GM21367 (cell line): ENCODE measurements around the gene SMARCD1.
"Not testable (repeated sequence)": the region's sequence is repeated elsewhere in the genome, so short reads cannot be mapped to it uniquely, and the experiment has no call there.

Source experiments
- ATAC-seq: cut with Tn5 transposase; IDR thresholded peaks from one replicate; pipeline ENCODE4 v1.9.1; 2021; ENCODE audit not compliant: unreplicated experiment

The SMARCD1 gene

GRCh38 chr12:50075808-50076170 is 9.4 kb upstream of the SMARCD1 start:
- ATAC-seq: no peak

- ATAC-seq: no peak
These were observed 8.0 kb upstream of the SMARCD1 start for GRCh38 chr12:50077099-50077498.

- ATAC-seq: no peak
These were observed 6.9 kb upstream of the SMARCD1 start for GRCh38 chr12:50078281-50078680.

- ATAC-seq: no peak
These were observed 5.4 kb upstream of the SMARCD1 start for GRCh38 chr12:50079771-50080170.

GRCh38 chr12:50081096-50081808 is 3.9 kb upstream of the SMARCD1 start:
- ATAC-seq: no peak

DNA sequence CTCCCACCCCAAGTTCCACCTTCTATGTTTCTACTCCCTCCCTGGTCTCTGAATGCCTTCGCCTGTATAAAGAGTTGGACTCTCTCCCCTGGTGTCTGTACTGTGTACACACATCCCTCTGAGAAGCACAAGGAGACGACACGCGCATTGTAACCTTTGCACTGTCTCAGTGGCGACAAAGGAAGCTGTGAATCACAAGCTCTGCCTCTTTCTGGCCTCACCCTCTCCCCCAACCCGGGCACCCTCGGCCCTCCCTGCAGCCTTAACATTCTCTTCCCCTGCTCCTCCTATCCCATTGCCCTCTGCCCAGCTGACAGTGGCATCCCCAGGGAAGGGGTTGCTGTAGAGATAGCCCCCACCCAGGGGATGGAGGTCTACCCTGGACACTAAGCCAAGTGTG is 2.5 kb upstream of the SMARCD1 start:
- no peak for ATAC-seq

- ATAC-seq: no peak
These were observed 1.8 kb upstream of the SMARCD1 start for GRCh38 chr12:50083301-50083700.

DNA sequence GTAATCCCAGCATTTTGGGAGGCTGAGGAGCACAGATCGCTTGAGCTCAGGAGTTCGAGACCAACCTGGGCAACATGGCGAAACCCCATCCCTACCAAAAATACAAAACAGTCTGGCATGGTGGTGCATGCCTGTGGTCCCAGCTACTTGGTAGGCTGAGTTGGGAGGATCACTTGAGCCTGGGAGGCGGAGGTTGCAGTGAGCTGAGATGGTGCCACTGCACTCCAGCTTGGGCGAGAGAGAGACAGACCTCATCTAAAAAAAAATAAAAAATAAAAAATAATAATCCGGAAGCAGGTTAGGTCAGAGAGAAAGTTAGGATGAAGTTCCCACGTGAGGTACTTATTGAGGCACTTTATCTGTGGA is 750 bp upstream of the SMARCD1 start:
- not testable (repeated sequence) for ATAC-seq

DNA sequence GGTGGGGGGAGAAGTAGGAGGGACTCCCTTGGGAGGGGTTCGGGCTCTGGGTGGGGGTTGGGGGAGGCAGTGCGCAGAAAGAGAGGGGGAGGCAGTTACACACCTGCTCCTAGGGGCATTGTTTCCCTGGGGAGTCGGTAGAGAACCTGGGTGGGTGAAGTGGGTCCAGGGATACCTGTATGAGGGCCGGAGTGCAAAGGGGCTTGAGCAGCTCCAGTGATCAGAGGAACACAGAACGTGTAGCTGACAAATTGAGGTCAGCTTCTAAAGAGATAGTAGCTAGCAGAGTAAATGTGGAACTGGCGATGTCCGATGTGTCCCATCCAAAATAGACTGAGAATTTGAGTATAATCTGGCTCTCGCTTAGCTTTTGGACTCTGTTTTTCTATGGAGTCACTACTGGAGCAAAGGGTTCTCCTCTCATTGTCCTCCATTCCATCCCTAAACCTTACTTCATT is 502 bp downstream of the SMARCD1 start:
- peak; percentile 4 for ATAC-seq

DNA sequence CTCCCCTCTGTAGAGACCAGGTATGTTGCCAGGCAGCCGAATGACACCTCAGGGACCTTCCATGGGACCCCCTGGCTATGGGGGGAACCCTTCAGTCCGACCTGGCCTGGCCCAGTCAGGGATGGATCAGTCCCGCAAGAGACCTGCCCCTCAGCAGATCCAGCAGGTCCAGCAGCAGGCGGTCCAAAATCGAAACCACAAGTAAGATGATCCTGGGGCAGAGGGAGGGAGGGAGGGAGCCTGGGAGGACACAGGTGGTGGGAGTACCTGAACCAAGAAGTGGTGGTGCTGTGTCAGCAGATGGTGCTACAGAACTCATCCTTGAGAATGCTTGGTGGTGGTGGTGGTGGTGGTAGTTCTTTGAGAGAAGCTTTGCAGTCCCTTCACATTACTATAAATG is 1.0 kb downstream of the SMARCD1 start:
- ATAC-seq: no peak

DNA sequence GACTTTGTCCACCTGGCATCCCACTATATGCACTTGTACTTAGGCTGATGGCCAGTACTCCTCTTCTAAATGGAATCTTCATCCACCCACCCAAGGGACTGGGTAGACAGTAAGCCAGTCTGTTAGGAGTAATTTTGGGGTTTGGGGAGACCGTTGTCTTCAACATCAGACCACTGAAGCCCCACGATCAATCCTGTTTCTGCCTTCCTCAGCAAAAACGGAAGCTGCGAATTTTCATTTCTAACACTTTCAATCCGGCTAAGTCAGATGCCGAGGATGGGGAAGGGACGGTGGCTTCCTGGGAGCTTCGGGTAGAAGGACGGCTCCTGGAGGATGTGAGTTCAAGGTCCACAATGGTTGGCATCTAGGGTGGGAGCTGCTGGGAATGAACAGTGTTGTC is 2.0 kb downstream of the SMARCD1 start:
- ATAC-seq: no peak

DNA sequence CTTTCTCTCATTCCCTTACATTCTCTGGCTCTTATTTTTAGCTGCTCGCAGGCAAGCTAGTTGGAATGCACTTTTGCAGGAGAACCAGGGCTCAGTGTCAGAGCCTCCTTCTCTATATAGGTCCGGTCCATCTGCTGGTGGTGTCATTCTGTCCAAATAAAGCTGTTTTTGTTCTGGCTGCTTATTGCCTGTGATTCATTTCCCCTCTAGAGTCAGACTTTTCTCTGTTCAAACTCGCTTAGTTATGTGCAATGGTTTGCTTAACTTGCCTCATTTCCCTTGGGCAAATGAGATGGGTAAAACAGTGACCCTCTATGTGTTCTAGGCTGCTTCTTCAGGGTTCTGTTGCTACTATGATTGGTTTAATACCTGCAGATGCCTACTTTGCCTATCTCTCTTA is 2.9 kb downstream of the SMARCD1 start:
- no peak for ATAC-seq

- ATAC-seq: no peak
These were observed 3.6 kb downstream of the SMARCD1 start for GRCh38 chr12:50088577-50089335.

- ATAC-seq: no peak
These were observed 4.6 kb downstream of the SMARCD1 start for GRCh38 chr12:50089730-50090129.

- no peak for ATAC-seq
These were observed 5.2 kb downstream of the SMARCD1 start for GRCh38 chr12:50090391-50090790.

GRCh38 chr12:50097952-50098351 is 12.8 kb downstream of the SMARCD1 start:
- ATAC-seq: no peak

- ATAC-seq: no peak
These were observed 14.3 kb downstream of the SMARCD1 start for GRCh38 chr12:50099302-50100008.

DNA sequence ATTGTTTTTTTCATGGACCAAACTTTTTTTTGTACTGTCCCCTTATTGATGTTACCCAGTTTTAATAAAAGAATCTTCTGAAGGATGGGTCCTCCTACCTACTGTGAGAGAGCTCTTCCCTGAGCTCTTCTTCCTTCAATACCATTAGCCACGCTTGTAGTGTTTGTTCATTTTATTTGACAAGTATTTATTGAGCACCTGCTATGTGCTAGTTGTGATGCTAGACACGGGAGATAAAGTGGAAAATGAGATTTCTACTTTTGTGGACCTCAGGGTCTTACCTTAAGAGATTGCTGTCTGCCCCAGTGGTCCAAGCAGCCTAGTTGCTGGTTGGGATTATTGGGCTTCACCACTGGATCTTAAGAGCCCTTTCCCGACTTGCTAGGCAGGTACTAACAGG is 15.4 kb downstream of the SMARCD1 start:
- no peak for ATAC-seq

- no peak for ATAC-seq
These were observed 16.5 kb downstream of the SMARCD1 start for GRCh38 chr12:50101663-50102062.

DNA sequence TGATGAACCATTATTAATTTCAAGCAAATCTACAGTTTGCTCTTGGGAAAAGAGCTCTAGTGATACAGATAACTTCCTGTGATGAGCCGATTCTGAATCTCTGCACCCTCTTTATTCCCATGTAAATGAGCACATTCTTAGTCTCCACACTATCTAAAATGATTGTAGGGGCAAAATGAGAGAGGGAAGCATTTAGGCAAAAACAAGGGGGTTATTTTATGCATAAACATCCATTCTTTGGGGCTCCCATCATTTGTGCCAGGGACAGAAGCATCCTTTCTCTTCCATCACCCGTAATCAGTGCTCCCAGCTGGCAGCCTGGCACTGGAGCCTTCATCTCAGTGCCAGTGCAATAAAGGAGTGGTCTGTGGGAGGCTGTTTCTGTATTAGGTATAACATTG is 17.0 kb downstream of the SMARCD1 start:
- no peak for ATAC-seq

- no peak for ATAC-seq
These were observed 17.6 kb downstream of the SMARCD1 start for GRCh38 chr12:50102646-50103309.
